Right forelimb (tissue), 1 donor: ENCODE results near the gene LRRC52.
"Not testable (repeated sequence)": the region's sequence is repeated elsewhere in the genome, so short reads cannot be mapped to it uniquely, and the experiment has no call there.

Experiments used
- DNase-seq: peaks from one replicate; pipeline ENCODE4 v3.0.0-alpha.2; 2018

LRRC52 gene

DNA sequence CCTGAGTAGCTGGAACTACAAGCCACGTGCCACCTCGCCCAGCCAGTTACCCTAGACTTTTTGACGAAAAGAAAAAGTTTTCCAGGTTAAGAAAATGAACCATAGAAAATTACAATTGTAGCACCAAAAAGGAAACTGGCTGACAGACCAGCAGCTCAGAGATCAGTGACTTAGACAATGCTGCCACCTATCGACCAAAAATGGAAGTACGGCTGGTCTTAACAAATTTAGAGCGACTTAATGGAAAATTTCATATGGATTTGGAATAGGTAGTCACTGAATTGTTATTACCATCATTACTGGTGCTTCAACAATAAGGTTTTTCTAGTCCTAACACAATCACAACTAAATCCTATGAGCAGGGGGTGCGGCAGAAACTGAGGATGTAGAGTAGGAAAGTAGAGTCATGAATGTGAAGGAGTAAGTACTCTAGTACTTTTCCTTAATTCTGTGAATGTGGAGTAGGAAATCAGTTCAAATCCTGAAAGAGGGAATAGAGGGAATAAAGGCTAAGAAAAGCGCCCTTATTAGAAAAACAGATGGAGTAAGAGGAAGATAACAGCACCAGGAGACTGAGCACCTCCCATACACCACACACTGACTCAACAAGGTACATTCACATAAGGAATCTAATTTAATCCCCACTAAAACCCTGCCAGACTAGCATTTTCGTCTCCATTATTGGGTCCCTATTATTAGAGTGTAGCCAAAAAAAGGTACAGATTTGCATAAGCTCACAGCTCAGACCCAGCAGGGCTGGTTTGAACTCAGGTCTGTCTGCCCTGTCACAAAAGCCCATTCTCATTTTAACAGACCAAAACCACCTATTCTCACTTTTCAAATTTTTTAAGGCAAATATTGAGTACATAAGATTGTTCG, 49.4 kb downstream of the LRRC52 start:
- peak; percentile 87 for DNase-seq

DNA sequence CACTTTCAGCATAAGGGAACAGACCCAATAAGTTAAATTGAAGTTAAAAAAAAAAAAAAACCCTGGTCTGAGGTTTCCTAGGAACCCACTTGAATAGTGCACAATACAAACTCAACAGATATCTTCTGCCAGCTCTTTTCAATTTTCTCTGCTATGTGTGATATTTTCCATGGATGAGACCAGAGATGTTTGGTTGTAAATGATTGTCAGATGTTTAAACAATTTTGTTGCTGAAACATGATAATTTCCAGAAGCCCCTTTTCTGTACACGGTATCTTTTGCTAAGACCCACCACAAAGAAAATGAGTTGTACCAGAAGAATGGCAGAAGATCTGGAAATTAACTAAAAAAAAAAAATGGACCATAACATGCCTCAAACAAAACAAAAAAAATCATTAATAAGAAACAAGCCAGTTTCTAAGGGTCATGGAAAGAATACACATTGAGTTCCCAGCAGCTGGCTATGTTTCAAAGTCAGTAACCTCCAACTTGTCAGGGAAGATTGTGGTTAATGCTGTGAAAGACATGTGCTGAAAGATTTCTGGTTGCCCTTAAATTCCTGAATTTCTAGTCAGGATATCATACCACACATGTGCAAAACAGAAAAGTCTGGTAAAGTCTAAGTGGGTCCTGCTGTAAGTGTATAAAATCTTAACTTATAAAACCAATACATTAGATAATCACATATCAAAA, 51.6 kb downstream of the LRRC52 start:
- DNase-seq: no peak

DNA sequence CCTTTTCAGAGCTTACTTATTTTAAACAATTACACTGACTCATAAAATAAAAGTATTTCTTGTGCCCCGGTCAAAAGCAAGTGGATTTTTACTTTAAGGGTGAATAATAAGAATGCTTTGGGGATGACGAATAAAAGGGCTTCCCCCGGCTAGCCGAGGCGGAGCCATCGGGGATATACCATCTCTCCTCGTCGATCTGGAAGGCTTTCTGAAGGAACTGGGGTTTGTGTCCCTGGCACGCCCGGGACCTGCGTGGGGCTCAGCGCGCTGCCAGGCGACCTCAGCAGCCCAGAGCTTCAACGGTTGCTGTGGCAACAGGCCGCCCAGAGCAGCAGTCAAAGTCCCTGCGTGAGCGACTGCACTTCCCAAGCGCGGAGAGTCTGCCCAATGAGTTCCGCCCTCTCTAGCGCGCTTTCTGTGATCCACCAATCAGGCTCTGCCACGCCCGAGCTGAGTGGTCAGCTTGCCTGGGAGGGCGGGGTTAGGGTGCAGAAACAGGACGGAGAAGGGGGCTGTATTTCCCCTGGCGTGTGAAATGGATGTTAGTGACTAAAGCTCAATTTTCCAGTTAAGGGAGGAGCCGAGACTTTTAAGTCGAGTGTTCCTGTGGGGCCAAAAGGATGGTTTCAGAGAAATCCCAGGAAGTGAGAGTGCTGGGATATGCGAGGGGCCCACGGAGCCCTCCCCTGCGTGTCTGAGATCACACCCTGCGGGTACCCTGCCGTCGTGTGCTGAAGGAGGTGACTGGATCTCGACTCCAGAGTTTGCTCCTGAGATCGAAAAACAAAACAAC, 54.3 kb downstream of the LRRC52 start:
- peak; percentile 96 for DNase-seq

DNA sequence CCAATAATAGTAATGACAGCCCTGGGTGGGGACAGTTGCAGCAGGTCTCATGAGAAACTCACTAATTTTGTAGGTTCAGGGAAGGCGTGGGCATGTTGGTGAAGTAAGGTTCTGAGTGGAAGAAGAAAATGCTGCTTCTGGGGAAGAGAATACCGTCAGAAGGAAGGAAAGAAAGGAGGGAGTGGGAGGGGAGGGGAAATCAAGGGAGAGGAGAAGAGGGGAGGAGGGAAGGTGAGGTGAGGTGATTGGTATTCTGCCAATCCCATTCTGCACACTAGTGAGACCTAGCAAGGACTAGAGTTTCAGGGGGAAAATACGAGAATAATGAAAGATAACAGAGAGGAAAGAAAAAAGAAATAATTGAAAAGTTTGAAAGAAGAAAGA, 54.9 kb downstream of the LRRC52 start:
- DNase-seq: no peak

DNA sequence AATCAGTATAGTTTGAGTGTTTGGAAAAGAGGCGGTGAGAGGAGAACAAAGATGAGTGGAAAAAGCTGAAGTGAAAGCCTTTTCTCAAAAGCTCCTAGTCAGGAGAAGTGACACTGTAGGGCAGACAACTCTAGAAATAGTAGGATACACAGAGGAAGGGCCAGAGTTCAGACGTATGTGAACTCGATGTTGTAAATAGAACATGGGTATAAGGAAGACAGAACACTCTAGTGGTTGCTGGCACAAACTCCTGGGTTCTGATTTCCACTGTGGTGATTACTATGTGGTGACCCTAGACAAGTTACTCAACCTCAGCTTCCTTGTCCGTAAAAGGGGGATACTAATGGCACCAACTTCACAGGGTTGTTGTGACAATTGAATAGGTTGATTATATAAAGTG, 57.0 kb downstream of the LRRC52 start:
- DNase-seq: no peak

DNA sequence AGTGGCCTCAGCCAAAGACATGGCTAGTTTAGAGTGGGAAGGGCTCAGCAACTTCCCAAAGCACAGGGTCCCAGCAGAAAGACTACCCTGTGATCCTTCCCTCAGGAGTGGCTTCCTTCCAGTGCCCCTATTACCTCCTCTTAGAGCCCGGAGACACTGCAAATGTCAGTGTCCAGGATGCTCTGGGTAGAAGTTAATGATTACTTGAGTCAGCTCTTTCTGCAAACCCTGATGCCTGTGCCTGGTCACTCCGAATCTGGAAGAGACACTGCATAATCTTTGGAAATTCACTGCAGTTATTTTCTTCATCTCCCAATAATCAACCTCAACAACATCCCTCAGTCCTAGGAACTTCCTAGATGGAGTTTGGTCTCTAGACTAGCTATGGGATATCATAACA, 60.0 kb downstream of the LRRC52 start:
- DNase-seq: no peak

DNA sequence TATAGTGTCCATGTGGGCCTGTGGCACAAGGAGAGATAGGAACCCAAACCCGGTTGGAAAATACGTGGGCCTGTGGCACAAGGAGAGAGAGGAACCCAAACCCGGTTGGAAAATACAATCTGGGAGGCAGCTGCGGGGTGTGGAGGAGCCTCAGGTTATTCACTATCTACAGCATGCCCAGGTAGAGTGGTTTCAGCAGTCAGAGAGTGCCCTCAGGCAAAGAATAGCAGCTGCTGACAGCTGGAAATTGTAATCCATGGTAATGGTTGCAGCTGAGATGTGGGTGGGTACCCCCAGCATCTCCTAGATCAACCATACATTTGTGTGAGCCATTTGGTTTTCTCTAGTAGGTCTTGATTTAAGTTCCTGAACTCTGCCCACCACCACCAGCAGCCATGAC, 61.4 kb downstream of the LRRC52 start:
- no peak for DNase-seq

DNA sequence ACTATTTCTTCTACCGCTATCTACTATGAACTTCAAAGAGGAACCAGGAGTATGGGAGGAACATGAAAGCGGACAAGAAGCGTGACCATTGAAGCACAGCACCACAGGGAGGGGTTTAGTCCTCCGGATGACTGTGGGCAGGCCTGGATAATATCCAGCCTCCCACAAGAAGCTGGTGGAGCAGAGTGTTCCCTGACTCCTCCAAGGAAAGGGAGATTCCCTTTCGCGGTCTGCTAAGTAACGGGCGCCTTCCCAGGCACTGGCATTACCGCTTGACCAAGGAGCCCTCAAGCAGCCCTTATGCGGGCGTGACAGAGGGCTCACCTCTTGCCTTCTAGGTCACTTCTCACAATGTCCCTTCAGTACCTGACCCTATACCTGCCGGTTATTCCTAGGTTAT, 62.9 kb downstream of the LRRC52 start:
- not testable (repeated sequence) for DNase-seq

DNA sequence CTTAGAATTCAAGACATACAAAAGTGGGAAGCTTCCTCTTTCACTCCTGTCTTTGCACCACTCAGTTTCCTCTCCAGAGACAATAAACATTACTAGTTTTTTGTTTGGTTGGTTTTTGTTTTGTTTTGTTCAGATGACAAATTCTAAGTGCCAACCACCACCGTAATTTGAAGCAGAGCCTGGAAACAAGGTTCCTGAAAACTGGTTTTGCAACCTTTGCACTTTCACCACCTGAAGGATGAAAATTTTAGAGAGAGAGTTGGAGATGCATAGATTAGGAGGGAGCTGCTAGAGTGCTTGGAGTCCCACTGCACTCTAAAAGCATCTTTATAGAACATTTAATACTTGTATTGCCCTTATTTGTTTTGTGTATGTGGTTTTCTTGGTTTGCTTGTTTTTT, 67.1 kb downstream of the LRRC52 start:
- DNase-seq: no peak

DNA sequence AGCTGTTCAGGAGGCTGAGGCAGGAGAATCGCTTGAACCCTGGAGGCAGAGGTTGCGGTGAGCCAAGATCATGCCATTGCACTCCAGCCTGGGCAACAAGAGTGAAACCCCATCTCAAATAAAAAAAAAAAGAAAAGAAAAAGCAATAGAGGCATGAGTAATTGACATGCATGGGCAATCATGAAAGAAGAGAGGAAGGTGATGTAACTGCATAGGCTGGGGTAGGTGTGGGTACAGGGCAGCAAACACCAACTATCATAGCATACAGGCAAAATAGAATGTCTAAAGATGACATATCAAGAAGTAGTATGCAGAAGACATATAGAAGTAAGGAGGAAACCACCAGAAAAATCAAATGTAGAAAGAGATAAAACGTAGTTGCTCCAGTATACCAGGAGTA, 68.3 kb downstream of the LRRC52 start:
- DNase-seq: no peak
